ENCODE measurements around the gene SMIM43. TPM values are rescaled to one million over a fixed set of nuclear protein-coding genes. Genes with fewer than 3 reads are reported as not detected.

The SMIM43 gene
- 0.23 and 3.2 TPM in 2 replicates for total RNA-seq (ENCODE audit: low replicate concordance)

GRCh38 chr4:121764702-121765367 lies at the start of gene SMIM43:
TSS of gene SMIM43 (minus strand) at chr4:121765164. CDS start at chr4:121765105, 59 bp downstream.

DNA sequence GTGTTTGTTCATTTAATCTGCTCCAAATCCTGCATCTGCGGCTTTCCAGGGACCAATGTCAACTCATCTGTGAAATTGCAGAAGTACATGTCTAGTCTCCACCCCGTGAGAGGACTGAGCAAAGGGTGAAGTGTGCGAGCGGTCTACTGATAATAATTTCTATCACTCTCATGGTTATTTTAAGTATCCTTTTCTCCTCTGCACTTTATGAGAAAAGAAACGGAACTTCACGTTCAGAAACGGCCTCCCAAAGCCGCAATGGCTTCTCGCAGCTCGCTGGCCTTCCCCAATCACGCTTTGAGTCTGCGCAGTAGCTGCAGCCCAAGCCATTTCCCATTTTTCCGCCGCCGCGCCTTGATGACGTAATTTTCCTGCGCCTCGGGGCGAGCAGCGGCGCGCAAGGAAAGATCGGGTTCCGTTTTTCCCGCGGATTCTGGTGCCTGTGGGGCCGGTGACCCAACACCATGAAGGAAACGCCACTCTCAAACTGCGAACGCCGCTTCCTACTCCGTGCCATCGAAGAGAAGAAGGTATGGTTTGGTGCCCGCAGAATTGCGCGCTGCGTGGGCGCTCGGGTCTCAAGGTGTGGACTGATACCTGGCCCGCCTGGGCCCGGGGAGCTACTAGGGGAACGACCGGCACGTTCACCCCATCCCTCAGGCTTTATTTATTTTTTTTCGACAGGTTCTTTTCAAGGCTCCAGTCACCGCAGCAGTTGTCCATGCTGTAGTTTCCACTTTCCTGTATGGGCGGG lies 36.2 kb upstream of the SMIM43 start, which contains the start of gene EXOSC9:
TSS of gene EXOSC9 (plus strand) at position 363 of the 754 bp plus-strand sequence. CDS start at position 465, 102 bp downstream.

Other genes with a start within 250 kb of the SMIM43 start
- 738 and 830 TPM in 2 replicates for gene ANXA5, start 68.2 kb downstream of the SMIM43 start, total RNA-seq (ENCODE audit: low replicate concordance)
- gene EXOSC9, start 36.2 kb upstream of the SMIM43 start, total RNA-seq (ENCODE audit: low replicate concordance) = 20.6 and 30.1 TPM in 2 replicates
- 0.82 and 14.1 TPM in 2 replicates for gene CCNA2, start 58.7 kb upstream of the SMIM43 start, total RNA-seq (ENCODE audit: low replicate concordance)
- 15.8 and 26.7 TPM in 2 replicates for gene BBS7, start 105.3 kb upstream of the SMIM43 start, total RNA-seq (ENCODE audit: low replicate concordance)
- gene TRPC3, start 186.9 kb upstream of the SMIM43 start, total RNA-seq (ENCODE audit: low replicate concordance) = under 0.01 and 0.59 TPM in 2 replicates